Activated CD4-positive, CD25-positive, alpha-beta regulatory T cell (primary cell): Measurements from ENCODE around the gene CCDC28A.

Source experiments
- DNase-seq, 4 experiments: peaks; one replicate each; lab custom pipeline; 2025; lab: John Stamatoyannopoulos, UW

The CCDC28A gene

GRCh38 chr6:138795809-138796603, 22.4 kb downstream of the CCDC28A start, which contains the start of gene ECT2L:
ECT2L (plus strand) TSS chr6:138796087; CDS start chr6:138813275, 17,188 bp downstream.
- no peak for DNase-seq

DNA sequence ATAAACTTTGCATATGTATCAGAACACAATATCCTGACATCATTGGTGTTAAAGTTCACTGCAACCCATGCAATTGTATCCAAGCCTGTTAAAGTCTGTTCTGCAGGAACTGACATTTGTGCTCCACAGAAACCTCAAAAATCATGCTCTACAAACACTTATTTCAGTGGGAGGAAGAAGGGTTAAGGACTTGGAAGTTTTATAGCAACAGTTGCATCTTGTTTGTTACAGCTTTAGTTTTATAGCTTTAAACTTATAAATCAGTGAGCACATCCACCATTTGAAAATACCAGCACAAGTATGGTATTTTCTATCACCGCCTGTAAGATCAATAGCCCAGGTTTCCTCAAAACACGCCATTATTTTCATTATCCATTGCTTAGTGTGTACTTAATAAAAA, 23.2 kb downstream of the CCDC28A start:
- DNase-seq, result no peak

GRCh38 chr6:138797806-138798446, 24.4 kb downstream of the CCDC28A start:
- DNase-seq, result no peak

- no peak for DNase-seq
Measured at GRCh38 chr6:138800377-138801150, 27.0 kb downstream of the CCDC28A start.

GRCh38 chr6:138803331-138803730, 29.8 kb downstream of the CCDC28A start:
- no peak for DNase-seq

DNA sequence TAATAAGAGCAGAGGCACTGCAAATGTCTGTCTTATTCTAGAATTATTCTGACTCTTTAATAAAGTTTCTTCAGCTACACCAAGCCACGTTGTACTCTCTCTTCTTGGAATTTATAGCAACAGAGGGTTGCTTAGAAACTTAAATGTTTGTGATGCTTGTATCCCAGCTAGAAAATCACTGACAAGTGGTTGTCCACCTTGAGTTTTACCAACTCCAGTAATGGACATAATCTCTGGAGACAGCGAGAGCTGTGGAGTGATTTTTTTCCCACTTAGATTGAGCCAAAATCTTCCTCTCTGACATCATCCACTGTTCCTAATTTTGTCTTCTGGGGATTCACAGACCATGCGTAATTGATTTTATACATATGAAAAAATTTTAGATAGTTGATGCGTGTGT, 30.3 kb downstream of the CCDC28A start:
- DNase-seq, result no peak

- no peak for DNase-seq
Measured at GRCh38 chr6:138805016-138805765, 31.6 kb downstream of the CCDC28A start.

- no peak for DNase-seq
Measured at GRCh38 chr6:138806889-138807288, 33.3 kb downstream of the CCDC28A start.

DNA sequence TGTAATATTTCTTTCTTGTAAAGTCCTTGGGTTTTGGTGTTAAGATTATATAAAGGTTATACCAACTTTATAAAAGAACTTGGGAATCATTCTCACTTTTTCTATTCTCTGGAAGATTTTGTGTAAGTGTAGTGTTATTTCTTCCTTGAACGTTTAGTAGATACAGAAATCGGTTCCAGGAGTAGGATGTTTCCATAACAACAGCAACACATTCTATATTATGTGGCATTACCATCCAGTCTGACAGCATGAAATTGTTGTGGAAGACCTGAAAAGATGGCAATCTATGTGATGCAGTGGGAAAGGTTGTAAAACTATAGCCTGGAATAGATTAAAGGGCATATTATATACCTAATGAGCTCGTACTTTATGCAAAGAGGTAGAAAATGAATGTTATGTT, 36.1 kb downstream of the CCDC28A start:
- DNase-seq, result no peak

GRCh38 chr6:138811866-138812265, 38.3 kb downstream of the CCDC28A start:
- DNase-seq, result no peak

DNA sequence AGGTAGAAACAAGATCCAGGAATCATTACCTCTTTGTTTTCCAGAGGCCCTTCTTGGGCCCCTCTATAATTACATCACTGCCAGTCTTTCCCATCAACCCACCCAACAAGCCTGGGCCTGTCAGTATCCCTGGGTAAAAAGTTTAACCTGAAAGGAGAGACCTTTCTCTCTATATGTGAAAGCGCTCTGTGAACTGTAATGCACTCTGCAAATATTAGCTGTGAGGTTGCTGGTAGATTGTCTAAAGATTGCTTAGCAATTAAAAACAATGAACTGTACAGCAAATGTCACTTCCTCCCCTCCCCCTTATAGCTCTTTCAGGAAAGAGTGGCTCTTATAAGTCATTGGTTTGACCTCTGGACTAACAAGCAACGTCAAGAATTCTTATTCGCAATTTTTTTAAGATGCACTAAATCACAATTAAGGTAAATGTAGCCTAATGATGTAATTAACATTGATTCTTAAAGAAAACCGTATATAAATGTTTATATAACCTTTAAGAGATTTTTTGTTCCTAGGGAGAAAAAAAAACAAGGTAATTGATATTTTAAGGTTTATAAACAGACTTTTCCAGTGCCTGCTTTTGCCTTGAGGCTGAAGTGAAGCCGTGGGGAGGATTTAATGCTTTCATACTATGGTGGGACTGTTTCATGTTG, 40.7 kb downstream of the CCDC28A start:
- DNase-seq, result no peak

DNA sequence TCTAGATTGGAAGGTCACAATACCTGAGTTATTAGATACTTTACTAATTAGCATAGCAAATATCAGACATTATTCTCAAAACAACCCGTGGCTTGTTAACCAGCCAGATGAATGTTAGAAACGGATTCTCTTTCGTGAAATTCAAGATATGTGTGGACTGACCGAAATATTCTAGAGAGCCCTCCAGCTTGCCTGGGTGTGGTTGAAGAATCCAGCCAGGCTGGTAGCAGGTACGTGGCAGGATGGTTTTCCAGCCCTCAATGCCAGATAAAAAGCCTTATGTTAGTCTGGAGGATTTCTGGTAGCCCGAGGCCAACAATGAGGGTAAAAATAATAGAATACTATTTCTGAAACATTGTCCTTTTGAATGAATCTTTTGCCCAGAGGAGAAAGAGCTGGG, 41.7 kb downstream of the CCDC28A start:
- DNase-seq, result no peak

DNA sequence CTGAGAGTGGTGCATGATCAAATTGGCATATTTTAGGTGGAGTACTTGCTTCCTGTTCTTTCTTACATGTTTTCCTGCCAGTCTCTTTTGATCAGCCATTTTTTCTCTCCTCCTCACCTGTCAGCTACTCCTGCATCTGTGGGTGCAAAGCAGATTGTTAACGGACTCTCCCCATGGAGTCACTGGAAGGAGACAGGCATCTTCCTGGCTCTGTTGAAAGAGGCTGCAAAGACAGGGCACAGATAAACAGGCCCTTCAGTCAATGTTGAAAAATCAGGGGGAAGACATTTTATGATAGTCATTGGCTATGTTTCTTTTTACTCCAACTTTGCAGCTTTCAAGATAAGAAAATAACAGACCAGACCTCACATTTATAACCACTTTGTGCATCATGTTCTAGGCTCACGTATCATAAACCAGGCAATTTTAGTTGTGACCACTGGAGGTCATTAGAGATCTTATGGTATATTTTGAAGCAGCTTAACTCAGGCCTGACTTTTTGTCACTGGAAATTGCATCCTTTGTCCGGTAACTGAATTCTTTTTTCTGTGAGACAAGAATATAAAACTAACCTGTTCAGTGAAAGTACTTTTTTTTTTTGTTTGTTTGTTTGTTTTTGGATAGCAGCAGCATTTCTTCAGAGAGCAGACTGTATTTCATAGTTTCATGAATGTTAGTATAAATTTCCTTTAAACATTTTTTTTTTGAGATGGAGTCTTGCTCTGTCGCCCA, 42.4 kb downstream of the CCDC28A start:
- DNase-seq, result no peak

DNA sequence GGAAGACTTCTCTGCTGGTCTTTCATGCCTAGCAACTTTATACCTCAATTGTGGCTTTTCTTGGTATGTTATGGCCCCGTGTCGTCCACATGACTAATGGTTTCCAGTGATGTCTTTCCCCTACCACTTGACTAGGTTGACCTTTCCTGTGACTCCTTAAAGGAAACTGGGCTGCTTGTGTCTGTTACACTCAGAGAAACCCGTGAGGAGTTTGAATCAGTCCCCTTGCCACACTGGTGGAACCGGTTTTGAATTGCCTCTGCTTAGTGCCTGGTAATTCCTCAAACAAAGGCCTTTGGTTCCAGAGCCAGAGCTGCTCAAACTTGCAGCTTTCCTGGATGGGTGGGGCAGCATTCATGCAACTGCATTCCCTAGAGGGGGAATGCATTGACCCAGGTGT, 44.2 kb downstream of the CCDC28A start:
- DNase-seq, result no peak

DNA sequence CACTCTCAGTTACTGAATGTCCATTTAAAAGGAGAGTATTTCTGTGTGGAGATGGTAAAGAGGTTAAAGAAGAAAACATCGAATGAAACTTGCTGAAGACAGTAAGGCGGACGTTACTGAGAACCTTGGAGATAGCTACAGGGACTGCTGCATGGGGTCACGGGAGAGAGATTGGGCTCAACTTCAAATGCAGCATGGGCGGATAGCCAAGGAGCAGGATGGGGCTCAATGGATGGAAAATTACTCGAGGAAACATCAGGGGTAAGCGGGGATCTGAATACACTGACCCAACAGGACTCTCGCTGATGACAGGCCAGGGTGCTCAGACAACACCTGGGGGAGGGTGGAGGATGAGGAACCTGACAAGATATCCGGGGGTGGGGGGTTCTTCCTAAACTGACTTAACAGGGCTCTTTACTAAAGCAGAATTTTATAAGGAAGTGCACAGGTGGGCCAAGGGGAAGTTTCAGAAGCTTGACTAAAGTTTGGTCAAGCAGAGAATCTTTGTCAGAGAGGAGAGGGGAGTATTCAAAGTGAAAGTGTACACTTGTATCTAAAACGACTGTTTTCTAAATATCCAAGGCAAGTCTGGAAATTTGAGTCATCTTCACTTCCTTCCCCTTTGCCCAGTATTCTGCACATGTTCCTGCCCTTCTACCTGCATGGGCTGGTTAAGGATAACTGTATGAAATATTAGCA, 45.1 kb downstream of the CCDC28A start:
- DNase-seq, result no peak

- no peak for DNase-seq
Measured at GRCh38 chr6:138821519-138821918, 48.0 kb downstream of the CCDC28A start.

DNA sequence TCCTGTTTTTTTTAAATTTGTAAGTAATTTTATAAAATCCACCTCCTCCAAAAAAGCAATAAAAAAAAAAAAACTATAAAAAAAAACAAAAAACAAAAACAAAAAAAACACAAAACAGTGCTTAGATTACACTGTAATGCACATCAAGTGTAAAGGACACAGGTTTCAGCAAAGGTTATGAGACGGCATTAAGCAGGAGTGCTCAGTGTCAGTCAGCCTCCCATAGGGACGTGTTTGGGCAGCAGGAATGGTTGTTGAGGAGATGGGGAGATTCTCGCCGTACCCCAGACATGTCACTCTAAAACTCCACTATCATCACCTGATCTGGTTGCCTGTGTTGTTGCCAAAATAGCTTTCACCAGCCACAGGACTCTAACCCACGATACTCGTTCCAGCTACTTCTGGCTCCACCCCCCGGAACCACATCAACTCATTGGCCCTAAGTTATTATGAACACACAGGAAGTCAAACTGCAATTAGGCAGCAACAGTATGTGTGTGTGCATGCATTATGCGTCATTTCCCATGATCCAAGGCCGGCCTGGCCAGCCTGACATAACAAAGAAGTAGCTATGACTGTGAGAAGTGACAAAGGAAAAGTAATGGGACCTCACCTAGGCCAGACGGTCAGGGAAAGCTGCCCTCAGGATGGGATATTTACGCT, 51.0 kb downstream of the CCDC28A start:
- no peak for DNase-seq

DNA sequence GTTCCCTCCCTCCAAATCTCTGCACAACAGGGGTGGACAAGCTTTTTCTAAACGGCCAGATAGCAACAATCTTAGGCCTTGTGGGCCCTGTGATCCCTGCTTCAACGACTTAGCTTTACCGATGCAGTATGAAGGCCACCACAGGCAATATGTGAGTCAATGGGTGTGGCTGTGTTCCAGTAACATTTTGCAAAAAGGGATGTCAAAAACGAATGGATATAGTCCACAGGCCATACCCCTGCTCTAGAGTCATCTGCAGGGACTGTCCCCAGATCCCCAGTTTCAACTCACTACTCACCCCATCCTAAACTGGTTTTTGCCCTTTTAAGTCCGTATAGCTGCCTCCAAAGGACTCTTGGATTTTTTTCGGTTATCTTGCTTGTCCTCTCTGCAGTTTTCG, 56.7 kb downstream of the CCDC28A start:
- DNase-seq, result no peak

- DNase-seq, result no peak
Measured at GRCh38 chr6:138832182-138832581, 58.6 kb downstream of the CCDC28A start.
